GM12878 (cell line): Measurements from ENCODE around the gene TECTA. TPM values are rescaled to one million over a fixed set of nuclear protein-coding genes. Genes with fewer than 3 reads are reported as not detected.
A peak's percentile ranks its signal among the peaks of the same experiment; 100 is the strongest.

ENCODE experiments used
- ATAC-seq: fragments of 200-7000 bp; cut with Tn5 transposase; 3 replicates; pipeline ENCODE4 v1.9.1; 2020; ENCODE audit warnings: mild to moderate bottlenecking, moderate library complexity
- BruUV-seq: library from RNA; stranded (reverse); fragments of 400-500 nt; replicated peaks from 2 replicates; lab custom pipeline; 2021; lab: Mats Ljungman, UMichigan
- CTCF ChIA-PET: fragments of 300-600 bp; sonication (Branson Sonifier 250); formaldehyde crosslinking; extraction: SDS; loops from one replicate; lab custom pipeline; 2021; ENCODE audit warnings: inconsistent platforms; lab: Yijun Ruan, JAX
- POLR2A ChIA-PET: fragments of 350-600 bp; formaldehyde crosslinking; extraction: SDS; loops from one replicate; lab custom pipeline; 2021; ENCODE audit warnings: inconsistent platforms; lab: Charles Lee
- RAD21 ChIA-PET: fragments of 300-600 bp; sonication (Branson Sonifier 250); formaldehyde crosslinking; loops from one replicate; lab custom pipeline; 2023; ENCODE audit warnings: antibody characterized with exemption; ENCODE audit not compliant: unreplicated experiment; lab: Charles Lee
- SMC1A ChIA-PET: fragments of 300-600 bp; sonication (Branson Sonifier 250); formaldehyde crosslinking; loops from one replicate; lab custom pipeline; 2023; ENCODE audit not compliant: unreplicated experiment, uncharacterized antibody; lab: Charles Lee
- DNase-seq: peaks from one replicate; pipeline ENCODE4 v3.0.0-alpha.2; 2011; ENCODE audit warnings: low read depth, low spot score
- FAIRE-seq: peaks from 3 replicates; lab custom pipeline; 2011; peaks lifted over from hg19 to GRCh38; lab: Jason Lieb, UNC
- H2AFZ ChIP-seq: 2 replicates; pipeline ENCODE4 v1.6.0; 2011; ENCODE audit warnings: low read depth, low read length, control low read depth; ENCODE audit not compliant: control insufficient read depth
- H3K27ac ChIP-seq: 2 replicates; pipeline ENCODE4 v1.5.1; 2011; ENCODE audit warnings: control low read depth; ENCODE audit not compliant: control insufficient read depth, insufficient read depth
- H3K27me3 ChIP-seq, 2 experiments: replicated peaks in 1 of 2; 2 replicates each; pipeline versions ENCODE4 v1.6.0 to v1.6.1; 2011; ENCODE audit warnings: low read length in 1 of 2; ENCODE audit not compliant: control insufficient read depth in 2 of 2, insufficient read depth in 2 of 2
- H3K36me3 ChIP-seq, 2 experiments: 2 replicates each; pipeline ENCODE4 v1.5.1; 2011; ENCODE audit warnings: low read length in 1 of 2; ENCODE audit not compliant: control insufficient read depth in 2 of 2, insufficient read depth in 2 of 2
- H3K4me1 ChIP-seq: 2 replicates; pipeline ENCODE4 v1.6.1; 2011; ENCODE audit warnings: mild to moderate bottlenecking, low read length, moderate library complexity, mixed read lengths; ENCODE audit not compliant: control insufficient read depth, insufficient read depth
- H3K4me2 ChIP-seq: 2 replicates; pipeline ENCODE4 v1.6.0; 2011; ENCODE audit warnings: control low read depth; ENCODE audit not compliant: control insufficient read depth, insufficient read depth
- H3K4me3 ChIP-seq: fragments of 200-600 bp; sonication (generic); 2 replicates; pipeline ENCODE4 v1.5.1; 2016
- H3K79me2 ChIP-seq: 2 replicates; pipeline ENCODE4 v1.6.0; 2011; ENCODE audit warnings: low read length; ENCODE audit not compliant: control insufficient read depth, insufficient read depth
- H3K9ac ChIP-seq: 2 replicates; pipeline ENCODE4 v1.8.0; 2011; ENCODE audit warnings: low read length, control low read depth, mixed read lengths; ENCODE audit not compliant: control insufficient read depth, insufficient read depth
- H3K9me3 ChIP-seq: replicated peaks from 3 replicates; pipeline ENCODE4 v1.5.1; 2011; ENCODE audit warnings: mild to moderate bottlenecking, low read length; ENCODE audit not compliant: control insufficient read depth, insufficient read depth
- H4K20me1 ChIP-seq: 2 replicates; pipeline ENCODE4 v1.6.0; 2011; ENCODE audit not compliant: control insufficient read depth, insufficient read depth
- ESRRA ChIP-seq: IDR thresholded peaks from 2 replicates; pipeline ENCODE4 v1.6.1; 2012; ENCODE audit warnings: mild to moderate bottlenecking, low read length, improper control_type of control experiment
- PML ChIP-seq: IDR thresholded peaks from 2 replicates; pipeline ENCODE4 v1.6.1; 2012; ENCODE audit warnings: low read length, inconsistent platforms
- POLR2A ChIP-seq: IDR thresholded peaks from 2 replicates; pipeline ENCODE4 v1.6.1; 2011; ENCODE audit warnings: low read depth, mild to moderate bottlenecking, low read length
- POLR2AphosphoS5 ChIP-seq: IDR thresholded peaks from 2 replicates; pipeline ENCODE4 v1.6.1; 2011; ENCODE audit warnings: mild to moderate bottlenecking, low read length, inconsistent platforms
- RAD21 ChIP-seq: IDR thresholded peaks from 2 replicates; pipeline ENCODE4 v1.6.1; 2011; ENCODE audit warnings: mild to moderate bottlenecking, low read depth, low read length, moderate library complexity; ENCODE audit not compliant: insufficient read depth
- SMAD5 ChIP-seq: IDR thresholded peaks from 2 replicates; pipeline ENCODE4 v1.6.1; 2016; ENCODE audit warnings: antibody characterized with exemption, low read depth
- TAF1 ChIP-seq: IDR thresholded peaks from 2 replicates; pipeline ENCODE4 v1.6.1; 2011; ENCODE audit warnings: mild to moderate bottlenecking, low read depth, low read length, borderline replicate concordance
- YY1 ChIP-seq: IDR thresholded peaks from 2 replicates; pipeline ENCODE4 v1.6.1; 2011; ENCODE audit warnings: low read depth, mild to moderate bottlenecking, low read length
- ZBED1 ChIP-seq: IDR thresholded peaks from 2 replicates; pipeline ENCODE4 v1.6.1; 2016; ENCODE audit warnings: borderline replicate concordance
- WGBS: methylation state at CpG from one replicate; pipeline ENCODE4 v1.1.6; 2016; ENCODE audit warnings: low lambda C conversion rate; ENCODE audit not compliant: insufficient replicate concordance, insufficient coverage; ENCODE audit errors: missing lambda C conversion rate; 5-methylcytosine and 5-hydroxymethylcytosine counted together
- in situ Hi-C: fragments of 300-500 bp; cut with MboI; formaldehyde crosslinking; loops from 9 replicates; pipeline ENCODE4 v1.14.3; 2018; ENCODE audit warnings: mixed read lengths
- intact Hi-C: fragments of 100-400 bp; cut with micrococcal nuclease; formaldehyde crosslinking; loops from one replicate; pipeline ENCODE4 v1.14.2; 2022; ENCODE audit not compliant: unreplicated experiment
- polyA plus RNA-seq, 11 experiments: library from polyadenylated mRNA; depleted of rRNA in 4 of 11; unstranded in 6 of 11; stranded (reverse) in 5 of 11; fragments of >200 nt; fragmentation: Nextera tagmentation in 4 of 11; fragmentation: Illumina TruSeq in 1 of 11; extraction: Ambion mirVana in 4 of 11; extraction: Trizol in 1 of 11; gene quantifications; 1 replicate in 1 of 11; 2 replicates in 10 of 11; pipeline versions ENCODE4 v1.2.1 to v1.2.3, GENCODE V29; 2011 to 2016; ENCODE audit warnings: inconsistent platforms in 2 of 11, missing spikeins in 2 of 11, low read depth in 1 of 11
- total RNA-seq, 4 experiments: library from RNA; depleted of rRNA in 3 of 4; stranded (reverse); fragments of >200 nt in 3 of 4; fragmentation: Illumina TruSeq in 1 of 4; extraction: Trizol in 1 of 4; gene quantifications; 2 replicates each; pipeline versions ENCODE4 v1.2.1 to v1.2.3, GENCODE V29; 2013 to 2021

TECTA gene
- total and polyA plus RNA-seq, 10 of the 15 experiments (the other 5 are each of a cell fraction or from before 2014, with no cell fraction given), result under 0.01 to 0.14 (median 0.05) TPM; not detected in 1

DNA sequence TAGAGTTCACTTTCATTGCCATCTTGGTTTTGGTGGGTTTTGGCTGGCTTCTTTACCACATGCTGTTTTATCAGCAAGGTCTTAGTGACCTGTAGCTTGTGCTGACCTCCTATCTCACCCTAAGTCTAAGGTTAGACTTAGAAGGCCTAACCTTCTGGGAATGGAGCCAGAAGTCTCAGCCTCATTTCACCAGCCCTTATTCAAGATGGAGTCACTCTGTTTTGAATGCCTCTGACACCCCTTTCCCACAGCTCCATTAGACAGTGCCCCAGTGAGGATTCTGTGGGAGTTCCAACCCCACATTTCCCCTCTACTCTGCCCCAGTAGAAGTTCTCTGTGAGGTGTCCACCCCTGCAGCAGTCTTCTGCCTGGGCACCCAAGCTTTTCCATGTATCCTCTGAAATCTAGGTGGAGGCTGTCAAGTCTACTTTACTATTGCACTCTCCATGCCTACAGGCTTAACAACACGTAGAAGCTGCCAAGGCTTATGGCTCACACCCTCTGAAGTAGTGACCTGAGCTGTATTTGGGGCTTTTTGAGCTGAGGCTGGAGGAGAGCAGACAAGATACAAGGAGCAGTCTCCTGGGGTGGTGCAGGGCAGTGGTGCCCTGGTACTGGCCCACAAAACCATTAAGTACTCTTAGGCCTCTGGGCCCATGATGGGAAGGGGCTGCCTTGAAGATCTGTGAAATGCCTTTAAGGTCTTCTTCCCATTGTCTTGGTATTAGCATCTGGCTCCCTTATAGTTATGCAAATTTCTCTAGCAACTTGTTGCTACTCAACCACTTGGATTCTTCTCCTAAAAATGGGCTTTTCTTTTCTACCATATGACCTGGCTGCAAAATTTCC, 125.6 kb downstream of the TECTA start:
- H3K9me3 ChIP-seq, result no peaks in the 10 kb centered on the region; the same call in 2 of the 3 replicates
- no peak for FAIRE-seq
- WGBS, result 0% methylated on average over 1 of the region's 1 CpG
- ChIA-PET POLR2A (interaction anchor here (0.5 kb wide), 1 partner anchor 88 kb away, joined by 3 read pairs; no protein-coding TSS in a partner anchor), CTCF (no interaction called here), SMC1A (no interaction called here), RAD21 (no interaction called here)
- H3K27me3 ChIP-seq, result peaks cover 2% of the 10 kb centered on the region in 2 experiments; a peak in 2 of 4 replicates
- in situ Hi-C loops, result no loop called here
- H3K9ac ChIP-seq, result no peak overlapping the region
- no peak for DNase-seq
- TF ChIP-seq POLR2A (peak; percentile 55; the same call in 1 of the 2 replicates), ZBED1 (peak; percentile 71; the same call in 1 of the 2 replicates), ESRRA (no peak), TAF1 (no peak), RAD21 (no peak), POLR2AphosphoS5 (peak; percentile 53; the same call in 1 of the 2 replicates), PML (peak; percentile 56; the same call in 1 of the 2 replicates), SMAD5 (peak; percentile 43; the same call in 1 of the 2 replicates), YY1 (0 out of 2 replicates have a peak, but pooled peaks have one; percentile 8)
- no peak overlapping the region for H3K4me2 ChIP-seq
- no TSS peak for BruUV-seq
- H3K79me2 ChIP-seq, result no peaks in the 10 kb centered on the region
- no peak overlapping the region for H3K4me3 ChIP-seq
- intact Hi-C loops, result no loop called here
- no peak overlapping the region for H2AFZ ChIP-seq
- no peaks in the 10 kb centered on the region for H3K4me1 ChIP-seq
- no peak overlapping the region for H3K27ac ChIP-seq
- peak; percentile 24; the same call in 2 of the 3 replicates for ATAC-seq
- no peaks in the 10 kb centered on the region for H4K20me1 ChIP-seq
- H3K36me3 ChIP-seq, result no peaks in the 10 kb centered on the region
